ENCODE measurements around the gene SAMD4B. TPM values are rescaled to one million over a fixed set of nuclear protein-coding genes. Genes with fewer than 3 reads are reported as not detected.

The SAMD4B gene
- total RNA-seq, 1 experiment from 2014 or later: 164 TPM

DNA sequence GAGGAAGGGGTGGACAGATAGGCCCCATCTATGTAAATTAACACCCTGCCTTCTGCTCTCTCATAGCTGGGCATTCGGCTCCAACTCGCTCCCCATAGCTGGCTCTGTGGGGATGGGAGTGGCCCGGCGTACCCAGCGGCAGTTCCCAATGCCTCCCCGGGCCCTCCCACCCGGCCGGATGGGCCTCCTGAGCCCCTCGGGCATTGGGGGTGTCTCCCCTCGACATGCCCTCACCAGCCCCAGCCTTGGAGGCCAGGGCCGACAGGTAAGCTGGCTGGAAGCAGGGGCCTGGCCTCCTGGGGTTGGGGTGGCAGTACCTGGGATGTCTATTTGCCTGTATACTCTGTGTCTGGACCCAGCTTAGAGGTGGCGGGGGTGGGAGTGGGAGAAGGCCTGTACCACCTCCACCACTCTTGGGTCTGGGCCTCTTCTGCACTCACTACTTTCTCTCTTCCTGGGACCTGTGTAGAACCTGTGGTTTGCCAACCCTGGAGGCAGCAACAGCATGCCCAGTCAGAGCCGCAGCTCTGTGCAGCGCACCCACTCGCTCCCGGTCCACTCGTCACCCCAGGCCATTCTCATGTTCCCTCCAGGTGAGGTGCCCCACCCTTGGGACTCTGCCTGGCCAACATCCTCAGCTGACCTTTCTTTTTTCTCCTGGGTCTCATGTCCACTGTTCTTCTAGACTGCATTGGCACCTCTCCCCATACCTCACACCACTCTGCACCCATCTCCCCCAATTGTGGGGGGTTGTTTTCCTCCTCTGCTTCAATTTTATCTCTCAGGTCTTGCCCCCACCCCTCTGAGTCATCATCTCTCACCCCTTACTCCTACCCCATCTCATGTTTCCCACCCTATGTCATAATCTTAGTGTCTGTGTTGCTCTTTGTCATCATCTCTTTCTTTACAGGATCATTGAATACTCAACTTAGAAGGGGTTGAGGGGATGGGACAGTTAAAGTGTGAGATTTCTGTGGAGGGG is 38.6 kb downstream of the SAMD4B start:
- Mint-ChIP-seq H3K27ac (no peak overlapping the region; the same call in 1 of the 2 replicates), H3K4me3 (no peak overlapping the region), H3K27me3 (ENCODE audit: low read depth) (no peaks in the 10 kb centered on the region), H3K4me1 (peaks cover 7% of the 10 kb centered on the region; the same call in 1 of the 2 replicates), H3K9me3 (no peaks in the 10 kb centered on the region), H3K36me3 (peaks cover 75% of the 10 kb centered on the region)
- no peak for ATAC-seq
- ChIA-PET POLR2A (no interaction called here), CTCF (interaction anchor here (0.6 kb wide), 1 partner anchor 35 kb away, joined by 3 read pairs; no protein-coding TSS in a partner anchor)
- no peak for TF ChIP-seq NR2C2 (CRISPR knock-in tag; IDR thresholded peaks at IDR 0.05)
- no peak for TF ChIP-seq MAX (CRISPR knock-in tag; IDR thresholded peaks at IDR 0.05)
- TF ChIP-seq ZNF317 (CRISPR knock-in tag; IDR thresholded peaks at IDR 0.05; ENCODE audit: borderline replicate concordance, low read depth): no peak
- TF ChIP-seq GRHL2 (CRISPR knock-in tag; IDR thresholded peaks at IDR 0.05; ENCODE audit: insufficient replicate concordance, severe bottlenecking): no peak
- TF ChIP-seq CREM (CRISPR knock-in tag; IDR thresholded peaks at IDR 0.05): no peak
- no peak for TF ChIP-seq NR3C1 (CRISPR knock-in tag; conservative IDR thresholded peaks at IDR 0.05; ENCODE audit: low read depth)
- TF ChIP-seq TP53 (CRISPR knock-in tag; IDR thresholded peaks at IDR 0.05): no peak
- no peak for TF ChIP-seq ZBTB21 (CRISPR knock-in tag; IDR thresholded peaks at IDR 0.05; ENCODE audit: borderline replicate concordance)
- TF ChIP-seq, protein P1, sequence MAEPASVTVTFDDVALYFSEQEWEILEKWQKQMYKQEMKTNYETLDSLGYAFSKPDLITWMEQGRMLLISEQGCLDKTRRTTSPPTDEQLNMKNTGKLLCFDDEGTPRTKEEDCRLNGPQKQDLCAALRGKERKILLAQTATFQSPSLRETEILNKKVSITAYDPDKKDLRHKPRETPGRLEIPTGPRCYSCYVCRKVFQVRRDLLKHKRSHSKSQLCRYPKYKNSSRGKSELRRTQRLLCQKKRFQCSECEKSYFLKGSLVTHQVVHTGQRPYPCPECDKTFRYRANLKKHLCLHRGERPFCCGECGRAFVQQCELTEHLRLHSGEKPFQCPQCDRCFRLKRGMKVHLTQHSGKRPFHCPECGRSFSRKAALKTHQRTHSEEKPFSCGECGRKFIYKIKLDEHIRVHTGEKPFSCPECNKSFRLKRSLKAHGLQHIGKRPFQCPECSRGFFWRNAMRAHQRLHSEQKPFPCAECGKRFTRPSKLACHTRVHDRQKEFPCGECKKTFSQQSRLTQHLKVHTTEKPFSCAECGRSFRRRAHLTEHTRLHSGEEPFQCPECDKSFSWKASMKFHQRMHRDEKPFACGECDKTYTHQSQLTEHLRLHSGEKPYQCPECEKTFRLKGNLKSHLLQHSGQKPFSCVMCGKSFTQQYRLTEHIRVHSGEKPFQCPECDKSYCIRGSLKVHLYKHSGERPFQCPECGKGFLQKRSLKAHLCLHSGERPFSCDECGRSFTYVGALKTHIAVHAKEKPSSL (CRISPR knock-in tag; conservative IDR thresholded peaks at IDR 0.05): no peak
- TF ChIP-seq ZSCAN18 (CRISPR knock-in tag; IDR thresholded peaks at IDR 0.05): no peak
- TF ChIP-seq, protein P2, sequence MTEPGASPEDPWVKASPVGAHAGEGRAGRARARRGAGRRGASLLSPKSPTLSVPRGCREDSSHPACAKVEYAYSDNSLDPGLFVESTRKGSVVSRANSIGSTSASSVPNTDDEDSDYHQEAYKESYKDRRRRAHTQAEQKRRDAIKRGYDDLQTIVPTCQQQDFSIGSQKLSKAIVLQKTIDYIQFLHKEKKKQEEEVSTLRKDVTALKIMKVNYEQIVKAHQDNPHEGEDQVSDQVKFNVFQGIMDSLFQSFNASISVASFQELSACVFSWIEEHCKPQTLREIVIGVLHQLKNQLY (CRISPR knock-in tag; IDR thresholded peaks at IDR 0.05): no peak
- no peak for TF ChIP-seq JUN (CRISPR knock-in tag; IDR thresholded peaks at IDR 0.05)
- TF ChIP-seq NR1H2 (CRISPR knock-in tag; IDR thresholded peaks at IDR 0.05): no peak
- no peak for TF ChIP-seq STAT6 (CRISPR knock-in tag; conservative IDR thresholded peaks at IDR 0.05; ENCODE audit: low read depth)
- no peak for TF ChIP-seq TCF7 (CRISPR knock-in tag; IDR thresholded peaks at IDR 0.05; ENCODE audit: low read depth)
- no peak for TF ChIP-seq GTF2I (CRISPR knock-in tag; conservative IDR thresholded peaks at IDR 0.05)
- TF ChIP-seq ATF1 (CRISPR knock-in tag; IDR thresholded peaks at IDR 0.05): no peak
- no peak for TF ChIP-seq FOXK1 (CRISPR knock-in tag; IDR thresholded peaks at IDR 0.05)
- DNase-seq (ENCODE audit: low spot score): no peak

Measured in WTC11 (cell line).